IMR-90 (cell line): ENCODE results near the gene TBC1D23.
"Not testable (repeated sequence)": the region's sequence is repeated elsewhere in the genome, so short reads cannot be mapped to it uniquely, and the experiment has no call there.

Experiments used
- CTCF ChIP-seq: conservative IDR thresholded peaks from 2 replicates; pipeline ENCODE4 v1.5.1; 2012; ENCODE audit warnings: mild to moderate bottlenecking, low read depth, low read length, improper control_type of control experiment
- ELK1 ChIP-seq: fragments of 150-350 bp; IDR thresholded peaks from 2 replicates; pipeline ENCODE4 v1.6.1; 2016; ENCODE audit warnings: low read depth, mild to moderate bottlenecking, low read length, moderate library complexity, borderline replicate concordance
- MAFK ChIP-seq: IDR thresholded peaks from 2 replicates; pipeline ENCODE4 v1.6.1; 2012; ENCODE audit warnings: low read depth, low read length, improper control_type of control experiment
- MXI1 ChIP-seq: IDR thresholded peaks from 2 replicates; pipeline ENCODE4 v1.6.1; 2012; ENCODE audit warnings: low read depth, mild to moderate bottlenecking, low read length, moderate library complexity, borderline replicate concordance
- POLR2A ChIP-seq: IDR thresholded peaks from 2 replicates; pipeline ENCODE4 v1.6.1; 2012; ENCODE audit warnings: mild to moderate bottlenecking, low read depth, low read length
- SMC3 ChIP-seq: fragments of 150-350 bp; IDR thresholded peaks from 2 replicates; pipeline ENCODE4 v1.6.1; 2016; ENCODE audit warnings: low read depth, mild to moderate bottlenecking, antibody characterized with exemption, low read length, moderate library complexity
- USF2 ChIP-seq: fragments of 150-350 bp; IDR thresholded peaks from 2 replicates; pipeline ENCODE4 v1.6.1; 2017; ENCODE audit warnings: mild to moderate bottlenecking, antibody characterized with exemption, low read length, low read depth

GRCh38 chr3:100351770-100352169, 91.0 kb downstream of the TBC1D23 start:
- TF ChIP-seq MAFK, CTCF, USF2, ELK1, MXI1, POLR2A, SMC3: not testable (repeated sequence)
